SJSA1 (cell line): ENCODE data around the gene SHC4. TPM values are rescaled to one million over a fixed set of nuclear protein-coding genes. Genes with fewer than 3 reads are reported as not detected.
A peak's percentile ranks its signal among the peaks of the same experiment; 100 is the strongest.

Experiments
- DNase-seq, 2 experiments: peaks; one replicate each; pipeline ENCODE4 v3.0.0-alpha.2; 2015 to 2020; ENCODE audit warnings: low spot score in 2 of 2, low read depth in 1 of 2
- H3K27ac ChIP-seq: fragments of 250-450 bp; sonication (Bioruptor Pico); 2 replicates; pipeline ENCODE4 v1.5.1; 2020; ENCODE audit warnings: mild to moderate bottlenecking, moderate library complexity
- H3K27me3 ChIP-seq: fragments of 250-450 bp; sonication (Bioruptor Pico); replicated peaks from 2 replicates; pipeline ENCODE4 v1.5.1; 2020; ENCODE audit warnings: mild to moderate bottlenecking, moderate library complexity
- H3K36me3 ChIP-seq: fragments of 250-450 bp; sonication (Bioruptor Pico); 2 replicates; pipeline ENCODE4 v1.5.1; 2020; ENCODE audit warnings: mild to moderate bottlenecking
- H3K4me1 ChIP-seq: fragments of 250-450 bp; sonication (Bioruptor Pico); replicated peaks from 2 replicates; pipeline ENCODE4 v1.6.1; 2021; ENCODE audit warnings: mild to moderate bottlenecking
- H3K4me3 ChIP-seq: fragments of 250-450 bp; sonication (Bioruptor Pico); 2 replicates; pipeline ENCODE4 v1.5.1; 2020; ENCODE audit warnings: mild to moderate bottlenecking
- H3K9me3 ChIP-seq: fragments of 250-450 bp; sonication (Bioruptor Pico); replicated peaks from 2 replicates; pipeline ENCODE4 v1.5.1; 2020; ENCODE audit warnings: mild to moderate bottlenecking
- total RNA-seq: library from RNA; depleted of rRNA; stranded (reverse); fragments of >200 nt; shearing (Covaris generic); gene quantifications from 2 replicates; pipeline ENCODE4 v1.2.3, GENCODE V29; 2014

Gene SHC4
- total RNA-seq, 1 experiment from 2014 or later = 2.9 TPM

DNA sequence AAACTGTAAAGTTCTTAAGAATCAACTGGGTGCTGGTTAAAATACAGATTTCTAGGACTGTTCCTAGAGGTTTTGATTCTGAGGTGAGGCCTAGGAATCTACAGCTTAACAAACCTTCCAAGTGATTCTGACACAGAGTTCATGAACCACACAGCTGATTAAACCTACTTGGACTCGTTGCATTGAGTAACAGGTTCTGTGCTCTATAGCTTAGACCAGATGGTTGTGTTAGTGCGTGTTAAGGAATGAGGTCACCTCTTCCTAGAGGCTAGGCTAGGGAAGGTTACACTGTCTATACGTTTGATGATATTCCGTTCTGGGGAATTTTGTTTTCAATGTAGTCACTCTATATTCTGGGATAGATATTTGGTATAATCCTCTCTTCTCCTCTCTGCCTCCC is 63.9 kb downstream of the SHC4 start:
- H3K27ac ChIP-seq = no peak overlapping the region
- no peaks in the 10 kb centered on the region for H3K36me3 ChIP-seq
- H3K4me3 ChIP-seq = no peak overlapping the region
- H3K9me3 ChIP-seq = no peaks in the 10 kb centered on the region
- DNase-seq = no peak
- H3K4me1 ChIP-seq = peaks cover 16% of the 10 kb centered on the region
- H3K27me3 ChIP-seq = no peaks in the 10 kb centered on the region

GRCh38 chr15:48898446-48898845 is 65.3 kb downstream of the SHC4 start:
- Histone ChIP-seq H3K27ac (no peak overlapping the region), H3K27me3 (no peaks in the 10 kb centered on the region), H3K36me3 (no peaks in the 10 kb centered on the region), H3K4me1 (peaks cover 16% of the 10 kb centered on the region), H3K9me3 (no peaks in the 10 kb centered on the region), H3K4me3 (no peak overlapping the region)
- no peak for DNase-seq

DNA sequence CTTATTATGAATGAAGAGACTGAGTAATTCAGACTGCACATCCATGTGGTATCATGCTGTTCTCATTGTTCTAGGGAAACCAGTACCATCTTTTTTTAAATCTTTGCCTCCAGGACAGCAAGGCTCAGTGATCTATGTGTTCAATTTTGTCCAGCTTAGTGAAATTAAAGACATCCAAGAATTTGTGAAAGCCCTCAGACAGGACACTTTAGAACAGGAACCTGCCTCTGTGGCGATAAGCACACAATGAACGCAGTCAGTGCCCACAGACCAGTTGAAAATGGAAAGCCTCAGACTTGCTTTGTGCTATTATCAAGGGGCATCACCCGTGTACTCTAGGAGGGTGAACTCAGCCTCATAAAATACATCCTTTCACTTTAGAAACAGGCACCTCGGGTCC is 65.7 kb downstream of the SHC4 start:
- H3K36me3 ChIP-seq = no peaks in the 10 kb centered on the region
- no peak for DNase-seq
- H3K4me1 ChIP-seq = peaks cover 16% of the 10 kb centered on the region
- no peaks in the 10 kb centered on the region for H3K9me3 ChIP-seq
- H3K27me3 ChIP-seq = no peaks in the 10 kb centered on the region
- no peak overlapping the region for H3K4me3 ChIP-seq
- no peak overlapping the region for H3K27ac ChIP-seq

DNA sequence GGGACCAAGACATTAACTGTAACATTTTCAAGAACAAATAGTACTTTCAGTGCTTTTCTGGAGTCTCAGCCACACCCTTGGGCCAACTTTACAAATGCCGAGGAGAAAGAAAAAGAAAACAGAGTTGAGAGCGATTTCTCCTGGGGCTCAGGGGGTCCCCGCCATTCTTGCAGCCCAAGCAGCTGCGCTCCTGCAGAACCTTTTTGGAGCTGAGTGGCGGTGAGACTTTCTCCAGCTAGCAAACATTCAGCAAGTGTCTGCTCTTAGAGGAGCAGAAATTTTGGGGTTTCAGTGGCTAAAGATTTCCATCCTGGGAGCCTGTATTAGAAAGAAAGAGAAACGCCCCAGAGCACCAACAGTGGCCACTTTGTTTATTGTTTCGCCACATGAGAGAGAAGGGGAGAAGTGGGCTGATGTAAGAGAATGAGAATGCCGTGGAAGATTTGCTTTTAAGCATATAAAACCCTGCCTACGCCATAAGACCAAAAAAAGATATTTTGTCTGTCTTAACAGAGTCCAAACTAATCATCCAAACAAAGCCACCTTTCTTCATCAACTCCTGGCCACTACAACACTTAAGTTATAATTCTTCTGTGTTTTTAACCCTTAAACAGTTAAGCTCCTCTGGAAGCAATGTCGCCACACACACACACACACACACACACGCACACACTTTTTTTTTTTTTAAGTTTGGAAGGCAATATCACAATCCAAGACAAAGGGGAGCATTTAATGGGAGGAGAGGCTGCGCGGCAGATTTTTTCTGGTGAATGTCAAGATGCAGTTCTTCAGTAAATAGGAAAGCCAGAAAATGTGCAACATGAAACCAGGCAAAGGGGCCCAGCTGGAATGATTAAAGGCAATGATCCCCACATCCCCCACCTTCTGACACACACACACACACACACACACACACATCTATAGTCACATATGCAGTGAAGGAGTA is 66.6 kb downstream of the SHC4 start:
- Histone ChIP-seq H3K27me3 (no peaks in the 10 kb centered on the region), H3K9me3 (no peaks in the 10 kb centered on the region), H3K4me1 (peaks cover 16% of the 10 kb centered on the region), H3K27ac (peak overlapping the region; percentile 39; the same call in 1 of the 2 replicates), H3K36me3 (no peaks in the 10 kb centered on the region), H3K4me3 (peak overlapping the region; percentile 23)
- DNase-seq = peak in 1 of 2 experiments; percentile 61

GRCh38 chr15:48893311-48893710 is 70.4 kb downstream of the SHC4 start:
- Histone ChIP-seq H3K27me3 (no peaks in the 10 kb centered on the region), H3K9me3 (no peaks in the 10 kb centered on the region), H3K4me3 (no peak overlapping the region), H3K27ac (no peak overlapping the region), H3K4me1 (peaks cover 38% of the 10 kb centered on the region), H3K36me3 (no peaks in the 10 kb centered on the region)
- no peak for DNase-seq

DNA sequence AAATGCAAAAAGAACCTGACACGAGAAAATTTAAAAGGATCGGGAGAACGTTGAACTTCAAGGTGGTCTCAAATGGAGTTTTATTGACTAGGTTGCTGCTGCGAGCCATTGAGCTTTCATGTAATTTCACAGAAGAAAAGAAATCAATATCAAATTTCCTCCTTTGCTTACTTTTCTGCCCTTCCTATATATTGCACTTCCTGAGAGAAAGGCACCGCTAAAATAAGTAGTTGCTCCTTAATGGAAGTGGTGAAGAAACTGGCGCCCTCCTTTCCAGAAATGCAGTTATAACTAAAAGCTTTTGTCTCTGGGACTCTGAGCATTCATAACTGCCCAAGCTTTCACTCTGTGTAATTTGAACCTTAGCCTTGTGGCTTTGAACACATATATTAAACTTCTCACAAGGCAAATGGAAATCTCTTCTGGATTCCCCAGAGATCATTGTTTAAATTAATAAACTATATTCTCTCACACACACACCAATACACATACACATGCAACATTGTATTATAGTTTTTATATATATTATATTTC is 72.4 kb downstream of the SHC4 start:
- no peaks in the 10 kb centered on the region for H3K36me3 ChIP-seq
- peaks cover 35% of the 10 kb centered on the region for H3K4me1 ChIP-seq
- no peak for DNase-seq
- H3K4me3 ChIP-seq = no peak overlapping the region
- no peaks in the 10 kb centered on the region for H3K9me3 ChIP-seq
- H3K27ac ChIP-seq = no peak overlapping the region
- H3K27me3 ChIP-seq = no peaks in the 10 kb centered on the region

DNA sequence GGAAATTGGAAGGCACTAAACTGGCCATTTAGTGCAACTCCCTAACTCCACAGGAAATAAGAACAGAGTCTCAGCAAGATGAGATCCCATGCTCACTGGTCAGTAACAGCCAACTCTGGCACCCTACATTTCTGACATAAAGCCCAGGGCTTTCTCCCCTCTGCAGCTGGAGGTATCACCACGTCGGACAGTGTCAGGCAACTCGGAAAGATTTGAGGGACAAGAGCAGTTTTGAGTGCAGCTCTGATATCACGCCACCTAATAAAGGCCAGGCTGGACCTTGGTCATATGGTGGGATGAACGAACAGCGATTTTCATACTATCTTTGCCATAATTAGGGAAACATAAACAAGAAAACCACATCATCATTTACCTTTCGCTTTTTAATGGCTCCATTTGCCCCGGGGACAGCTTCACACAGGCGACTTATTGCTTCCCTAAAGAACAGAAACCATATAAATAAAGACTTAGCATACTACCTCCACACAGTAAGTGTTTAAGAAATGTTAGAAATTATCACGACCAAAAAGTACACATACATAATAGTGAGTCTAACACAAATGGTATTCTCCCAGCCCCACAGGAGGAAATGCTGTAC is 73.2 kb downstream of the SHC4 start:
- Histone ChIP-seq H3K27me3 (no peaks in the 10 kb centered on the region), H3K4me1 (peaks cover 38% of the 10 kb centered on the region), H3K36me3 (no peaks in the 10 kb centered on the region), H3K27ac (no peak overlapping the region), H3K4me3 (no peak overlapping the region), H3K9me3 (no peaks in the 10 kb centered on the region)
- DNase-seq = no peak

DNA sequence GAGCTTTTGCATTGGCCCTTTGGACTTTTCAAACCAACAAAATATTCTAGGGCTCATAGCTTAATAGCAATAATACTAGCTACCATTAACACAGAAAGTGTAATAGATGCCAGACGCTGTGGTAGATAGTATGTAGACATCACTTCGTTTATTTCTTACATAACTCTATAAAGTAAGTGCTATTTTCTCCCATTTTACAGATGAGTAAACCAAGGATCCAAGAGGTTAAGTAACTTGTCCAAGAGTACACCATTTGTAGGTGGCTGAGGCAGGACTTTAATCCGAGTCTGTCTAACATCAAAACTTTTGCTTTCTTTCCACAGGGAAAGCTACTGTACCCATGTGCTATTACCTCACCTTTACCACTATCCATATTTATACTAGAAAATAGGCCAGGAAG is 73.8 kb downstream of the SHC4 start:
- no peak overlapping the region for H3K27ac ChIP-seq
- no peak for DNase-seq
- no peaks in the 10 kb centered on the region for H3K9me3 ChIP-seq
- no peak overlapping the region for H3K4me3 ChIP-seq
- H3K27me3 ChIP-seq = no peaks in the 10 kb centered on the region
- H3K36me3 ChIP-seq = no peaks in the 10 kb centered on the region
- H3K4me1 ChIP-seq = peaks cover 44% of the 10 kb centered on the region

- peaks cover 47% of the 10 kb centered on the region for H3K4me1 ChIP-seq
- no peak for DNase-seq
- peak overlapping the region; percentile 24; the same call in 1 of the 2 replicates for H3K27ac ChIP-seq
- H3K4me3 ChIP-seq = no peak overlapping the region
- no peaks in the 10 kb centered on the region for H3K36me3 ChIP-seq
- no peaks in the 10 kb centered on the region for H3K27me3 ChIP-seq
- no peaks in the 10 kb centered on the region for H3K9me3 ChIP-seq
These were observed 74.9 kb downstream of the SHC4 start for GRCh38 chr15:48888836-48889235.

- Histone ChIP-seq H3K4me1 (peaks cover 47% of the 10 kb centered on the region), H3K27me3 (no peaks in the 10 kb centered on the region), H3K27ac (no peak overlapping the region), H3K36me3 (no peaks in the 10 kb centered on the region), H3K9me3 (no peaks in the 10 kb centered on the region), H3K4me3 (no peak overlapping the region)
- DNase-seq = no peak
These were observed 75.5 kb downstream of the SHC4 start for GRCh38 chr15:48888191-48888590.

DNA sequence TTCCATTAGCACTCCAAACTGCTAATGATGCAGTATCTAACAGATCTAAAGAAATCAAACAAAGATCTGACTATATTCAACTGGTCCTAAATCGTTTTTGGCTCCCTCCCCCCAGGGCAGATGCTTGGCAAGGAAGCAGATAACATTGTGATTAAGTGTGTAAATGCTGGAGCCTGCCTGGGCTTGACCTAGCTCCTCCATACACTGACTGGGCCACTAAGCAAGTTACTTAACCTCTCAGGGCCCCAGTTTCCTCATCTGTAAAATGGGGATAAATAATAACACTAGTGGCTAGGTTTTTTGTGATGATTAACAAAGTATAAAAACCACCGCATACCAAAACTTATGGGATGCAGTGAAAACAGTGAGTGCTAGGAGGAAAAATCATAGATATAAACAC is 76.6 kb downstream of the SHC4 start:
- Histone ChIP-seq H3K4me3 (no peak overlapping the region), H3K27me3 (no peaks in the 10 kb centered on the region), H3K36me3 (no peaks in the 10 kb centered on the region), H3K4me1 (peaks cover 47% of the 10 kb centered on the region), H3K27ac (no peak overlapping the region), H3K9me3 (no peaks in the 10 kb centered on the region)
- DNase-seq = no peak

GRCh38 chr15:48883699-48884098 is 80.0 kb downstream of the SHC4 start:
- H3K27me3 ChIP-seq = no peaks in the 10 kb centered on the region
- DNase-seq = no peak
- H3K4me3 ChIP-seq = no peak overlapping the region
- no peaks in the 10 kb centered on the region for H3K9me3 ChIP-seq
- H3K27ac ChIP-seq = no peak overlapping the region
- peaks cover 32% of the 10 kb centered on the region for H3K4me1 ChIP-seq
- peaks cover 13% of the 10 kb centered on the region for H3K36me3 ChIP-seq

- Histone ChIP-seq H3K27me3 (no peaks in the 10 kb centered on the region), H3K4me3 (no peak overlapping the region)
These were observed 83.6 kb downstream of the SHC4 start for GRCh38 chr15:48880070-48880634.

More at GRCh38 chr15:48880070-48880634, 83.6 kb downstream of the SHC4 start:
- Histone ChIP-seq H3K9me3 (no peaks in the 10 kb centered on the region), H3K36me3 (peaks cover 18% of the 10 kb centered on the region), H3K27ac (no peak overlapping the region), H3K4me1 (peaks cover 26% of the 10 kb centered on the region)
- DNase-seq = no peak
